ENCODE measurements around the gene KIRREL1.

- no peak for TF ChIP-seq CTCF (IDR thresholded peaks at IDR 0.05; ENCODE audit: control extremely low read depth in 1 of 3, insufficient read depth in 1 of 3, low read depth in 1 of 3, low read length in 3 of 3)
- TF ChIP-seq MAX (IDR thresholded peaks at IDR 0.05): no peak
- no peak for TF ChIP-seq POLR2A (IDR thresholded peaks at IDR 0.05; ENCODE audit: control extremely low read depth in 1 of 2, low read depth in 2 of 2, low read length in 2 of 2)
- no peak for TF ChIP-seq HDAC2 (IDR thresholded peaks at IDR 0.05; ENCODE audit: borderline replicate concordance in 1 of 2, low read depth in 2 of 2, low read length in 2 of 2)
- no peak for TF ChIP-seq MAFK (IDR thresholded peaks at IDR 0.05; ENCODE audit: low read depth, low read length)
- TF ChIP-seq USF2 (IDR thresholded peaks at IDR 0.05; ENCODE audit: low read length): no peak
- TF ChIP-seq POLR2AphosphoS5 (IDR thresholded peaks at IDR 0.05; ENCODE audit: low read depth, low read length): no peak
- TF ChIP-seq EZH2 (IDR thresholded peaks at IDR 0.05; ENCODE audit: low read depth, low read length, severe bottlenecking): no peak
Observed at GRCh38 chr1:158113759-158114127, 120.3 kb downstream of the KIRREL1 start.
